ENCODE data around the gene ARTN.

ARTN gene

GRCh38 chr1:43925846-43926245 is 7.8 kb upstream of the ARTN start:
- DNase-seq, result no peak

GRCh38 chr1:43930168-43930948 is 3.2 kb upstream of the ARTN start:
- no peak for DNase-seq

GRCh38 chr1:43930949-43931275 is 2.7 kb upstream of the ARTN start:
- no peak for DNase-seq

GRCh38 chr1:43931711-43932660 is 1.6 kb upstream of the ARTN start:
- no peak for DNase-seq

- no peak for DNase-seq
Observed at GRCh38 chr1:43932786-43933385, 715 bp upstream of the ARTN start.

GRCh38 chr1:43934101-43934985 is 742 bp downstream of the ARTN start:
- DNase-seq, result peak; percentile 28

- no peak for DNase-seq
Observed at GRCh38 chr1:43934986-43935324, 1.4 kb downstream of the ARTN start.

- DNase-seq, result no peak
Observed at GRCh38 chr1:43935711-43936427, 2.3 kb downstream of the ARTN start.

GRCh38 chr1:43936431-43937151 is 3.0 kb downstream of the ARTN start:
- DNase-seq, result no peak

GRCh38 chr1:43937179-43937865 is 3.7 kb downstream of the ARTN start:
- DNase-seq, result no peak

GRCh38 chr1:43938383-43938782 is 4.8 kb downstream of the ARTN start:
- no peak for DNase-seq

GRCh38 chr1:43938892-43939587 is 5.4 kb downstream of the ARTN start:
- DNase-seq, result no peak

GRCh38 chr1:43942411-43942810 is 8.8 kb downstream of the ARTN start:
- no peak for DNase-seq

- no peak for DNase-seq
Observed at GRCh38 chr1:43944860-43945259, 11.3 kb downstream of the ARTN start.

GRCh38 chr1:43945674-43946235 is 12.2 kb downstream of the ARTN start:
- DNase-seq, result no peak

- peak; percentile 92 for DNase-seq
Observed at GRCh38 chr1:43946236-43947060, 12.8 kb downstream of the ARTN start, which contains the start of gene IPO13. Gene IPO13, plus strand, starts transcription at chr1:43946950. Its CDS starts 651 bp downstream, at chr1:43947601.

- DNase-seq, result no peak
Observed at GRCh38 chr1:43947061-43947873, 13.7 kb downstream of the ARTN start.
